Esophagus muscularis mucosa (tissue), 4 donors: Measurements from ENCODE around the gene PRKAR1A. TPM values are rescaled to one million over a fixed set of nuclear protein-coding genes. Genes with fewer than 3 reads are reported as not detected.

Source experiments
- DNase-seq: peaks from one replicate; pipeline ENCODE4 v3.0.0-alpha.2; 2017; ENCODE audit errors: extremely low spot score
- H3K27ac ChIP-seq, 4 donors: fragments of 200-600 bp; sonication (generic); replicated peaks in 1 of 4; 1 replicate in 3 of 4; 2 replicates in 1 of 4; pipeline ENCODE4 v1.5.1; 2016 to 2019; ENCODE audit warnings: mild to moderate bottlenecking in 1 of 4
- H3K27me3 ChIP-seq, 4 donors: fragments of 200-600 bp; sonication (generic); one replicate each; pipeline versions ENCODE4 v1.5.1 to v1.6.0; 2016 to 2019
- H3K36me3 ChIP-seq, 4 donors: fragments of 200-600 bp; sonication (generic); one replicate each; pipeline ENCODE4 v1.5.1; 2016 to 2019
- H3K4me1 ChIP-seq, 4 donors: fragments of 200-600 bp; sonication (generic); one replicate each; pipeline ENCODE4 v1.5.1; 2016 to 2019
- H3K4me3 ChIP-seq, 4 donors: fragments of 200-600 bp; sonication (generic); 1 replicate in 2 of 4; 2 replicates in 2 of 4; pipeline ENCODE4 v1.5.1; 2016 to 2019; ENCODE audit warnings: mild to moderate bottlenecking in 4 of 4, moderate library complexity in 1 of 4
- H3K9me3 ChIP-seq, 4 donors: fragments of 200-600 bp; sonication (generic); 1 replicate in 3 of 4; 2 replicates in 1 of 4; pipeline ENCODE4 v1.5.1; 2016 to 2019
- CTCF ChIP-seq, 3 experiments: fragments of 200-600 bp in 2 of 3; fragments of 450-650 bp in 1 of 3; sonication (generic) in 2 of 3; IDR thresholded peaks; one replicate each; pipeline ENCODE4 v1.5.1; 2017 to 2019; ENCODE audit warnings: antibody characterized with exemption in 3 of 3, mild to moderate bottlenecking in 2 of 3, moderate library complexity in 1 of 3
- EP300 ChIP-seq: sonication (generic); formaldehyde crosslinking; IDR thresholded peaks from one replicate; pipeline ENCODE4 v1.6.1; 2017; ENCODE audit warnings: antibody characterized with exemption
- POLR2A ChIP-seq: fragments of 450-650 bp; IDR thresholded peaks from one replicate; pipeline ENCODE4 v1.6.1; 2017; ENCODE audit warnings: antibody characterized with exemption, moderate library complexity, mild to moderate bottlenecking, low read depth
- POLR2AphosphoS5 ChIP-seq, 2 donors: sonication (generic); formaldehyde crosslinking; IDR thresholded peaks; one replicate each; pipeline ENCODE4 v1.6.1; 2017; ENCODE audit warnings: antibody characterized with exemption in 2 of 2
- WGBS: methylation state at CpG from one replicate; pipeline ENCODE4 v1.1.5; 2018; 5-methylcytosine and 5-hydroxymethylcytosine counted together
- intact Hi-C: fragments of 100-400 bp; cut with DNase I; formaldehyde crosslinking; loops from one replicate; pipeline ENCODE4 v1.15.1; 2023
- total RNA-seq, 4 donors: library from RNA; depleted of rRNA; stranded (reverse); fragments of >200 nt; gene quantifications; one replicate each; pipeline versions ENCODE4 v1.1.0 to v1.2.1, GENCODE V29; 2016

PRKAR1A gene
- total RNA-seq, 4 donors from 2014 or later = 179 to 311 (median 219) TPM

- Histone ChIP-seq H3K4me1 (peaks cover 0 to 5% (median 3%) of the 10 kb centered on the region in 4 donors), H3K9me3 (no peaks in the 10 kb centered on the region), H3K27ac (no peak overlapping the region), H3K27me3 (no peaks in the 10 kb centered on the region), H3K36me3 (no peaks in the 10 kb centered on the region), H3K4me3 (no peak overlapping the region)
- WGBS = 73% methylated on average over 2 of the region's 2 CpGs
- TF ChIP-seq CTCF (IDR thresholded peaks at IDR 0.05) (no peak), EP300 (no peak), POLR2AphosphoS5 (IDR thresholded peaks at IDR 0.05) (no peak), POLR2A (no peak)
- no peak for DNase-seq
- intact Hi-C loops = no loop called here
Observed at GRCh38 chr17:68568581-68568980, 56.4 kb downstream of the PRKAR1A start.

GRCh38 chr17:68569346-68569745 is 57.1 kb downstream of the PRKAR1A start:
- TF ChIP-seq POLR2A (no peak), CTCF (IDR thresholded peaks at IDR 0.05) (no peak), EP300 (no peak)
- no peak overlapping the region for H3K4me3 ChIP-seq
- H3K27ac ChIP-seq = no peak overlapping the region
- DNase-seq = no peak
- H3K27me3 ChIP-seq = no peaks in the 10 kb centered on the region
- intact Hi-C loops = no loop called here
- H3K9me3 ChIP-seq = no peaks in the 10 kb centered on the region
- H3K4me1 ChIP-seq = peaks cover 0 to 5% (median 3%) of the 10 kb centered on the region in 4 donors
- H3K36me3 ChIP-seq = no peaks in the 10 kb centered on the region

GRCh38 chr17:68570526-68570925 is 58.3 kb downstream of the PRKAR1A start:
- Histone ChIP-seq H3K4me1 (peaks cover 0 to 5% (median 3%) of the 10 kb centered on the region in 4 donors), H3K4me3 (no peak overlapping the region), H3K9me3 (no peaks in the 10 kb centered on the region), H3K27me3 (no peaks in the 10 kb centered on the region), H3K36me3 (no peaks in the 10 kb centered on the region), H3K27ac (no peak overlapping the region)
- WGBS = 71% methylated on average over 1 of the region's 1 CpG
- intact Hi-C loops = no loop called here
- no peak for DNase-seq
- no peak for TF ChIP-seq EP300
- TF ChIP-seq POLR2A = no peak
- no peak for TF ChIP-seq CTCF (IDR thresholded peaks at IDR 0.05)

GRCh38 chr17:68572138-68572842 is 60.1 kb downstream of the PRKAR1A start:
- H3K4me1 ChIP-seq = peaks cover 0 to 4% (median 3%) of the 10 kb centered on the region in 4 donors
- 83% methylated on average over 6 of the region's 6 CpGs for WGBS
- H3K4me3 ChIP-seq = no peak overlapping the region
- H3K27ac ChIP-seq = no peak overlapping the region
- H3K9me3 ChIP-seq = no peaks in the 10 kb centered on the region
- no peak for TF ChIP-seq POLR2A
- TF ChIP-seq POLR2AphosphoS5 (IDR thresholded peaks at IDR 0.05) = no peak
- TF ChIP-seq EP300 = no peak
- TF ChIP-seq CTCF (IDR thresholded peaks at IDR 0.05) = no peak
- intact Hi-C loops = no loop called here
- no peaks in the 10 kb centered on the region for H3K27me3 ChIP-seq
- DNase-seq = no peak
- no peaks in the 10 kb centered on the region for H3K36me3 ChIP-seq

- Histone ChIP-seq H3K27ac (no peak overlapping the region), H3K4me1 (peaks cover 0 to 7% (median 5%) of the 10 kb centered on the region in 4 donors), H3K27me3 (no peaks in the 10 kb centered on the region), H3K9me3 (no peaks in the 10 kb centered on the region), H3K36me3 (no peaks in the 10 kb centered on the region), H3K4me3 (no peak overlapping the region)
- no peak for TF ChIP-seq POLR2AphosphoS5 (IDR thresholded peaks at IDR 0.05)
- 81% methylated on average over 1 of the region's 1 CpG for WGBS
- intact Hi-C loops = no loop called here
- DNase-seq = no peak
Observed at GRCh38 chr17:68573338-68573737, 61.1 kb downstream of the PRKAR1A start.
